HEK293T (cell line): Measurements from ENCODE around the gene C1QTNF6.

Experiments used
- ELF4 ChIP-seq: fragments of 450-650 bp; IDR thresholded peaks from 2 replicates; pipeline ENCODE4 v1.6.1; 2017; ENCODE audit warnings: antibody characterized with exemption
- FOXK2 ChIP-seq: fragments of 450-650 bp; IDR thresholded peaks from 2 replicates; pipeline ENCODE4 v1.6.1; 2016; ENCODE audit warnings: mild to moderate bottlenecking
- LEF1 ChIP-seq: fragments of 450-650 bp; IDR thresholded peaks from 2 replicates; pipeline ENCODE4 v1.6.1; 2017; ENCODE audit warnings: mild to moderate bottlenecking, borderline replicate concordance
- NFRKB ChIP-seq: fragments of 450-650 bp; IDR thresholded peaks from 2 replicates; pipeline ENCODE4 v1.6.1; 2016; ENCODE audit warnings: mild to moderate bottlenecking, moderate library complexity
- SP1 ChIP-seq: fragments of 450-650 bp; IDR thresholded peaks from 2 replicates; pipeline ENCODE4 v1.6.1; 2017
- TARDBP ChIP-seq: fragments of 450-650 bp; IDR thresholded peaks from 2 replicates; pipeline ENCODE4 v1.6.1; 2016
- TF ChIP-seq, protein P1 (sequence below): fragments of 450-650 bp; IDR thresholded peaks from 2 replicates; pipeline ENCODE4 v1.6.1; 2016

- no peak for TF ChIP-seq NFRKB
- TF ChIP-seq SP1, result no peak
- TF ChIP-seq, protein P1, sequence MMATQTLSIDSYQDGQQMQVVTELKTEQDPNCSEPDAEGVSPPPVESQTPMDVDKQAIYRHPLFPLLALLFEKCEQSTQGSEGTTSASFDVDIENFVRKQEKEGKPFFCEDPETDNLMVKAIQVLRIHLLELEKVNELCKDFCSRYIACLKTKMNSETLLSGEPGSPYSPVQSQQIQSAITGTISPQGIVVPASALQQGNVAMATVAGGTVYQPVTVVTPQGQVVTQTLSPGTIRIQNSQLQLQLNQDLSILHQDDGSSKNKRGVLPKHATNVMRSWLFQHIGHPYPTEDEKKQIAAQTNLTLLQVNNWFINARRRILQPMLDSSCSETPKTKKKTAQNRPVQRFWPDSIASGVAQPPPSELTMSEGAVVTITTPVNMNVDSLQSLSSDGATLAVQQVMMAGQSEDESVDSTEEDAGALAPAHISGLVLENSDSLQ, result no peak
- TF ChIP-seq ELF4, result no peak
- no peak for TF ChIP-seq FOXK2
- TF ChIP-seq LEF1, result no peak
- TF ChIP-seq TARDBP, result no peak
Observed at GRCh38 chr22:37172266-37173245, 15.5 kb downstream of the C1QTNF6 start.
